GM23248 (cell line): ENCODE measurements around the gene PIP4K2A. TPM values are rescaled to one million over a fixed set of nuclear protein-coding genes. Genes with fewer than 3 reads are reported as not detected.

Experiments
- DNase-seq: peaks from one replicate; pipeline ENCODE4 v3.0.0-alpha.2; 2015
- H2AFZ ChIP-seq: fragments of 200-600 bp; sonication (generic); 2 replicates; pipeline ENCODE4 v1.6.1; 2016; ENCODE audit warnings: antibody characterized with exemption
- H3F3A ChIP-seq: fragments of 200-600 bp; sonication (generic); 2 replicates; pipeline ENCODE4 v1.6.1; 2016; ENCODE audit warnings: mild to moderate bottlenecking, antibody characterized with exemption, mixed run types; ENCODE audit not compliant: insufficient read depth
- H3K27ac ChIP-seq: fragments of 200-600 bp; sonication (generic); 2 replicates; pipeline ENCODE4 v1.5.1; 2016; ENCODE audit warnings: mild to moderate bottlenecking
- H3K27me3 ChIP-seq: fragments of 200-600 bp; sonication (generic); replicated peaks from 2 replicates; pipeline ENCODE4 v1.6.1; 2016; ENCODE audit warnings: mild to moderate bottlenecking; ENCODE audit not compliant: insufficient read depth
- H3K36me3 ChIP-seq: fragments of 200-600 bp; sonication (generic); 2 replicates; pipeline ENCODE4 v1.6.1; 2016; ENCODE audit warnings: low read depth, mild to moderate bottlenecking
- H3K4me1 ChIP-seq: fragments of 200-600 bp; sonication (generic); 2 replicates; pipeline ENCODE4 v1.6.1; 2016; ENCODE audit warnings: mild to moderate bottlenecking; ENCODE audit not compliant: insufficient read depth
- H3K4me2 ChIP-seq: fragments of 200-600 bp; sonication (generic); one replicate; pipeline ENCODE4 v1.6.1; 2016; ENCODE audit warnings: mild to moderate bottlenecking; ENCODE audit not compliant: unreplicated experiment
- H3K4me3 ChIP-seq: fragments of 200-600 bp; sonication (generic); 2 replicates; pipeline ENCODE4 v1.5.1; 2016; ENCODE audit warnings: mild to moderate bottlenecking
- H3K79me2 ChIP-seq: fragments of 200-600 bp; sonication (generic); 2 replicates; pipeline ENCODE4 v1.6.1; 2016; ENCODE audit warnings: mild to moderate bottlenecking; ENCODE audit not compliant: insufficient read depth
- H3K9ac ChIP-seq: fragments of 200-600 bp; sonication (generic); 2 replicates; pipeline ENCODE4 v1.6.1; 2016; ENCODE audit warnings: mild to moderate bottlenecking
- H3K9me2 ChIP-seq: fragments of 200-600 bp; sonication (generic); 2 replicates; pipeline ENCODE4 v1.6.1; 2016; ENCODE audit warnings: mixed run types, mild to moderate bottlenecking, moderate library complexity; ENCODE audit not compliant: insufficient read depth
- H3K9me3 ChIP-seq: fragments of 200-600 bp; sonication (generic); one replicate; pipeline ENCODE4 v1.6.1; 2017; ENCODE audit warnings: low read depth
- H4K20me1 ChIP-seq: fragments of 200-600 bp; sonication (generic); 2 replicates; pipeline ENCODE4 v1.6.0; 2016; ENCODE audit not compliant: insufficient read depth
- EZH2 ChIP-seq: fragments of 200-600 bp; sonication (generic); IDR thresholded peaks from 2 replicates; pipeline ENCODE4 v1.6.1; 2018; ENCODE audit warnings: antibody characterized with exemption, mild to moderate bottlenecking; ENCODE audit not compliant: insufficient read depth, poor library complexity, severe bottlenecking
- EZH2phosphoT487 ChIP-seq: fragments of 200-600 bp; sonication (generic); IDR thresholded peaks from 2 replicates; pipeline ENCODE4 v1.6.1; 2018; ENCODE audit warnings: antibody characterized with exemption, moderate library complexity, mild to moderate bottlenecking, low read depth; ENCODE audit not compliant: insufficient read depth
- WGBS, 2 experiments: methylation state at CpG; one replicate each; pipeline ENCODE4 v1.1.6; 2015 to 2017; ENCODE audit warnings: low lambda C conversion rate in 2 of 2, low coverage in 1 of 2; ENCODE audit errors: missing lambda C conversion rate in 2 of 2; 5-methylcytosine and 5-hydroxymethylcytosine counted together
- in situ Hi-C: fragments of 300-500 bp; cut with MboI; formaldehyde crosslinking; loops from 2 replicates; pipeline ENCODE4 v1.15.0; 2020
- polyA plus RNA-seq: library from polyadenylated mRNA; unstranded; fragments of >200 nt; fragmentation: Nextera tagmentation; extraction: Ambion mirVana; gene quantifications from 2 replicates; pipeline ENCODE4 v1.2.1, GENCODE V29; 2016
- total RNA-seq: library from RNA; depleted of rRNA; stranded (reverse); fragments of >200 nt; shearing (Covaris generic); gene quantifications from 2 replicates; pipeline ENCODE4 v1.2.3, GENCODE V29; 2014

The PIP4K2A gene
- total and polyA plus RNA-seq, 2 experiments from 2014 or later, result 19.8 to 26.9 TPM

- WGBS, 2 experiments, result 94% methylated on average over 5 of the region's 5 CpGs
- Histone ChIP-seq H3K4me2 (no peak overlapping the region), H4K20me1 (no peaks in the 10 kb centered on the region), H3K27me3 (no peaks in the 10 kb centered on the region), H3K4me1 (peaks cover 17% of the 10 kb centered on the region), H3K9ac (no peak overlapping the region), H3K27ac (no peak overlapping the region), H3K79me2 (peaks cover 90% of the 10 kb centered on the region), H3F3A (peaks cover 11% of the 10 kb centered on the region; the same call in 1 of the 2 replicates), H3K4me3 (no peak overlapping the region), H3K9me3 (no peaks in the 10 kb centered on the region), H3K36me3 (no peaks in the 10 kb centered on the region), H2AFZ (no peak overlapping the region), H3K9me2 (no peaks in the 10 kb centered on the region)
- in situ Hi-C loops, result no loop called here
- DNase-seq, result no peak
- no peak for TF ChIP-seq EZH2
These were observed 67.1 kb downstream of the PIP4K2A start for GRCh38 chr10:22647244-22647643.

GRCh38 chr10:22646388-22646853 is 68.0 kb downstream of the PIP4K2A start:
- in situ Hi-C loops, result no loop called here
- no peak for DNase-seq

GRCh38 chr10:22644222-22644621 is 70.2 kb downstream of the PIP4K2A start:
- in situ Hi-C loops, result no loop called here
- no peaks in the 10 kb centered on the region for H3K27me3 ChIP-seq
- no peaks in the 10 kb centered on the region for H3K9me2 ChIP-seq
- no peak overlapping the region for H3K9ac ChIP-seq
- H4K20me1 ChIP-seq, result no peaks in the 10 kb centered on the region
- no peak overlapping the region for H3K4me2 ChIP-seq
- TF ChIP-seq EZH2 (no peak), EZH2phosphoT487 (no peak)
- no peak overlapping the region for H3K27ac ChIP-seq
- H3K36me3 ChIP-seq, result no peaks in the 10 kb centered on the region
- H3K9me3 ChIP-seq, result no peaks in the 10 kb centered on the region
- DNase-seq, result no peak
- whole genome bisulfite sequencing, 2 experiments, result 85 to 87% methylated on average over 3 of the region's 3 CpGs
- no peak overlapping the region for H3K4me3 ChIP-seq
- H2AFZ ChIP-seq, result no peak overlapping the region
- H3K79me2 ChIP-seq, result peaks cover 89% of the 10 kb centered on the region
- H3K4me1 ChIP-seq, result peaks cover 16% of the 10 kb centered on the region
- peaks cover 11% of the 10 kb centered on the region; the same call in 1 of the 2 replicates for H3F3A ChIP-seq

More at GRCh38 chr10:22646388-22646853, 68.0 kb downstream of the PIP4K2A start:
- peaks cover 11% of the 10 kb centered on the region; the same call in 1 of the 2 replicates for H3F3A ChIP-seq
- H3K36me3 ChIP-seq, result no peaks in the 10 kb centered on the region
- no peak overlapping the region for H3K4me3 ChIP-seq
- no peaks in the 10 kb centered on the region for H3K9me2 ChIP-seq
- no peak overlapping the region for H3K9ac ChIP-seq
- H4K20me1 ChIP-seq, result no peaks in the 10 kb centered on the region
- no peaks in the 10 kb centered on the region for H3K27me3 ChIP-seq
- peaks cover 17% of the 10 kb centered on the region for H3K4me1 ChIP-seq
- TF ChIP-seq EZH2phosphoT487, result no peak
- no peak for TF ChIP-seq EZH2
- WGBS, 2 experiments, result 99 to 100% methylated on average over 2 of the region's 2 CpGs
- no peak overlapping the region for H2AFZ ChIP-seq
- peaks cover 90% of the 10 kb centered on the region for H3K79me2 ChIP-seq
- no peak overlapping the region for H3K27ac ChIP-seq
- no peaks in the 10 kb centered on the region for H3K9me3 ChIP-seq
- no peak overlapping the region for H3K4me2 ChIP-seq

- Histone ChIP-seq H3K9me3 (no peaks in the 10 kb centered on the region), H3K4me3 (no peak overlapping the region), H4K20me1 (no peaks in the 10 kb centered on the region), H3K27me3 (no peaks in the 10 kb centered on the region), H3K9me2 (no peaks in the 10 kb centered on the region), H3F3A (peaks cover 11% of the 10 kb centered on the region; the same call in 1 of the 2 replicates), H3K79me2 (peaks cover 93% of the 10 kb centered on the region), H3K9ac (no peak overlapping the region), H3K4me1 (peaks cover 11% of the 10 kb centered on the region), H3K27ac (no peak overlapping the region), H3K4me2 (no peak overlapping the region), H3K36me3 (no peaks in the 10 kb centered on the region), H2AFZ (no peak overlapping the region)
- in situ Hi-C loops, result no loop called here
- TF ChIP-seq EZH2phosphoT487 (no peak), EZH2 (no peak)
- 97 to 100% methylated on average over 4 of the region's 4 CpGs for WGBS, 2 experiments
- no peak for DNase-seq
These were observed 70.6 kb downstream of the PIP4K2A start for GRCh38 chr10:22643775-22644174.

GRCh38 chr10:22643116-22643515 is 71.3 kb downstream of the PIP4K2A start:
- Histone ChIP-seq H3K27me3 (no peaks in the 10 kb centered on the region), H3K4me1 (peaks cover 6% of the 10 kb centered on the region), H3F3A (peaks cover 6% of the 10 kb centered on the region; the same call in 1 of the 2 replicates), H3K9ac (no peak overlapping the region), H3K27ac (no peak overlapping the region), H3K4me2 (no peak overlapping the region), H3K9me2 (no peaks in the 10 kb centered on the region), H3K4me3 (no peak overlapping the region), H4K20me1 (no peaks in the 10 kb centered on the region), H2AFZ (no peak overlapping the region), H3K79me2 (peaks cover 98% of the 10 kb centered on the region), H3K9me3 (no peaks in the 10 kb centered on the region), H3K36me3 (no peaks in the 10 kb centered on the region)
- DNase-seq, result no peak
- in situ Hi-C loops, result no loop called here
- WGBS, 2 experiments, result 90 to 91% methylated on average over 4 of the region's 4 CpGs
- TF ChIP-seq EZH2phosphoT487 (no peak), EZH2 (no peak)
